GM21737 (cell line): ENCODE measurements around the gene GTF2H4.
"Not testable (repeated sequence)": the region's sequence is repeated elsewhere in the genome, so short reads cannot be mapped to it uniquely, and the experiment has no call there.

Experiments used
- ATAC-seq: cut with Tn5 transposase; IDR thresholded peaks from one replicate; pipeline ENCODE4 v1.9.1; 2021; ENCODE audit warnings: mild to moderate bottlenecking, moderate library complexity; ENCODE audit not compliant: unreplicated experiment

GTF2H4 gene

GRCh38 chr6:30907758-30908591 is at the start of gene GTF2H4:
GTF2H4 (plus strand) TSS chr6:30908207.
- ATAC-seq: peak; percentile 91

DNA sequence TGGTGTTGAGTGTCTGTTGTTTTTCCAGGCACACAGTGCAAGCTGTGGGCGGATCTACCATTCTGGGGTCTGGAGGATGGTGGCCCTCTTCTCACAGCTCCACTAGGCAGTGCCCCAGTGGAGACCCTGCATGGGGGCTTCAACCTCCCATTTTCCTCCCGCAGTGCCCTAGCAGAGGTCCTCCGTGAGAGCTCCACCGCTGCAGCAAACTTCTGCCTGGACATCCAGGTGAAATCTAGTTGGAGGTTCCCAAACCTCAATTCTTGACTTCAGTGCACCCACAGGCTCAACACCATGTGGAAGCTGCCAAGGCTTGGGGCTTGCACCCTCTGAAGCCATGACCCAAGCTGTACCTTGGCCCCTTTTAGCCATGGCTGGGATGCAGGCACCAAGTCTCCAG is 48.3 kb upstream of the GTF2H4 start:
- not testable (repeated sequence) for ATAC-seq

- ATAC-seq: no peak
Measured at GRCh38 chr6:30861257-30862048, 46.6 kb upstream of the GTF2H4 start.

DNA sequence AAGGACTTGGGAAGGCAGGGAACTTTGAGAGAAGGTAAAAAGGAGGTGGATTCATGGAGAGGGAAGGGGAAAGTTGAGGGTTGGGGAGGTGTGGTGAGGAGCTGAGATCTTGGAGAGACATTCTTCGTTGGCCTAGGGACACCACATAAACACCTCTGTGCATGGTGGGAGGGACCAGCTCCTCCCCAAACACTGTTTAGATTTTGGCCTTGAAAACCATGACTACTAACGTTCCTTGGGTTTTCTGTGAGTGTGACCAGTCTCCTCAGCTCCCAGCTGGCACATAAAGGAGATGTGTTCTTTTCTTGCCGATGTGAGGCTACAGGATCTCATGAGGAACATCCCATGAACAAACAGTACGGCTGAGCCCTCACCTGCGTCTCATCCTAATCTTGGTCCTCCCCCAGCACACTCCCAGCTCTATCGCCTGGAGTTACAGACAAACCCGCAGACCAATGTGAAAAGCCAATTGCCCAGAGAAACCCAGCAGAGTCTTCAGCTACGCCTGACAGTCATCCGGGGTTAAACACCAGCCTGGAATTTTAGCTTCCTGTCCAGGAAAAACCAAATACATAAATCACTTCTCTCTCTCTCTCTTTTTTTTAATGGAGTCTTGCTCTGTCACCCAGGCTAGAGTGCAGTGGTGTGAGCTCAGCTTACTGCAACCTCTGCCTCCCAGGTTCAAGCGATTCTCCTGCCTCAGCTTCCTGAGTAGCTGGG is 45.7 kb upstream of the GTF2H4 start:
- ATAC-seq: no peak

DNA sequence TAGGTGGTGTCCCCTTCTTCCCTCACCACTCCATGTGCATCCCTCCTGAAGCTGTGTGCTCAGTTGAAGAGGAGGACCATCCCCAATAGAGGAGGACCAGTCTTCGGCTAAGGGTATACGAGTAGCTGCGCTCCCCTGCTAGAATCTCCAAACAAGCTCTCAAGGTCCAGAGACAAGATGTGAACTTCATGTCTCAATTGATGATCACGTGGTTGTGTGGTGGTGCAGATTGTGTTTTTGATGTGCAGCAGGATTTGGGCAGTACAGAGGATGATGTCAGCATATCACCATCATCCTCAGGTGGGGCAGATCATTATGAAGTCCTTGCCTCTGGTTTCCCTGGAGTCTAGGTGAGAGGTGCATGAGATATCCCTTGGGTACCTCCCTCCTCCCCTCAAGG is 43.7 kb upstream of the GTF2H4 start:
- ATAC-seq: no peak

DNA sequence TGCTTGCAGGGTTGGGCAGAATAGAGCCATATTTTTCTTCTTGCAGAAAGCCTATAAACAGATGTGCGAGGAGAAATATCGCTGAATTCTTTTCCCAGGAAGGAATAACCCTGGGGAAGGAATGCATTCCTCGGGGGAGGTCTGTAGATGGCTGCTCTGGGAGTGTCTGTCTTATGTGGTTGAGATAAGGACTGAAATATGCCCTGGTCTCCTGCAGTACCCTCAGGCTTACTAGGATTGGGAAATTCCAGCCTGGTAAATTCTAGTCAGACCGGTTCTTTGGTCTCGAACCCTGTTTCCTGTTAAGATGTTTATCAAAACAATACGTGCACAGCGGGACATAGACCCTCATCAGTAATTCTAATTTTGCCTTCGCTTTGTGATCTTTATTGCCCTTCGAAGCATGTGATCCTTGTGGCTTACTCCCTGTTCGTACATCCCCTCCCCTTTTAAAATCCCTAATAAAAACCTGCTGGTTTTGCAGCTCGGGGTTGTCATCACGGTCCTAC is 38.7 kb upstream of the GTF2H4 start:
- ATAC-seq: not testable (repeated sequence)

- ATAC-seq: no peak
Measured at GRCh38 chr6:30870546-30870945, 37.5 kb upstream of the GTF2H4 start.

- no peak for ATAC-seq
Measured at GRCh38 chr6:30871592-30872183, 36.3 kb upstream of the GTF2H4 start.

- no peak for ATAC-seq
Measured at GRCh38 chr6:30873137-30873640, 34.8 kb upstream of the GTF2H4 start.

DNA sequence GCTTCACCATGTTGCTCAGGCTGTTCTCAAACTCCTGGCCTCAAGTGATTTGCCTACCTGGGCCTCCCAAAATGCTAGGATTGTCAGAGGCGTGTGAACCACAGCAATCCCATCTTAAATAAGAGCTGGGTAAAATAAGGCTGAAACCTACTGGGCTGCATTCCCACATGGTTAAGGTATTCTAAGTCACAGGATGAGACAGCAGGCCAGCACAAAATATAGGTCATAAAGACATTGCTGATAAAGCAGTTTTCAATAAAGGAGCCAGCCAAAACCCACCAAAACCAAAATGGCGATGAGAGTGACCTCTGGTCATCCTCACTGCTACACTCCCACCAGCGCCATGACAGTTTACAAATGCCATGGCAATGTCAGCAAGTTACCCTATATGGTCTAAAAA is 34.2 kb upstream of the GTF2H4 start:
- ATAC-seq: not testable (repeated sequence)

DNA sequence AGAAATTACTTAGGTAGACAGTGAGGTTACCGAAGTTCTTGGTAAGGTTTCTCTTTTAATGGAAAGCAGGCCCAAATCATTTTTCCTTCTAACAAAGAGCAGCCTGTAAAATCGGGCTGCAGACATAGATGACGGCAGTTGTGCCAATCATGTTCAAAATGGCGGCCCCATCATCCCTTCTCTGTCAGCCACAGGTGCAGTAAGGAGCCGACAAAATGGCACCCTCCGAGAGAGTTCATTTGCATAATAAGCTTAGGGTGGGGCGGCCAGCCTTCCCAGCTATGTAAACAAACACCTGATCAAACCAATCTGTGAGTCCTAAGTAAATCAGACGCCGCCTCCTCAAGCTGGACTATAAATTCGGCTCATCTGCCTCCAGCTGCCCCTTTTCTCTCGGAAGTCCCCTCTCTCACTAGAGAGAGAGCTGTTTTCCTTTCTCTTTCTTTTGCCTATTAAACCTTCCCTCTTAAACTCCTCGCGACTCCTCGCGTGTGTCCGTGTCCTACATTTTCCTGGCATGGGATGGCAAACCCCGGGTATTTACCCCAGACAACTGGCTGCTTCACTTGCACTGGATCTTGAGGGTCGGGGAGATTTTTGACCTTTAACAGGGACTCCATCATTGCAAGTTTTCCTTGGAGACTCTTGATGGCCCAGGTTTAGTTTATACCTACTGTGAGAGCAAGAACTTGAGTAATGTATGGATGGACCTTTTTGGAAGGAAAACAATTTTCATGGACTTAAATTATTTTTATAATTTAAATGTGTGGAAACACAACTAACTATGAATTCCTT is 32.6 kb upstream of the GTF2H4 start:
- no peak for ATAC-seq

- no peak for ATAC-seq
Measured at GRCh38 chr6:30876039-30876730, 31.8 kb upstream of the GTF2H4 start.

DNA sequence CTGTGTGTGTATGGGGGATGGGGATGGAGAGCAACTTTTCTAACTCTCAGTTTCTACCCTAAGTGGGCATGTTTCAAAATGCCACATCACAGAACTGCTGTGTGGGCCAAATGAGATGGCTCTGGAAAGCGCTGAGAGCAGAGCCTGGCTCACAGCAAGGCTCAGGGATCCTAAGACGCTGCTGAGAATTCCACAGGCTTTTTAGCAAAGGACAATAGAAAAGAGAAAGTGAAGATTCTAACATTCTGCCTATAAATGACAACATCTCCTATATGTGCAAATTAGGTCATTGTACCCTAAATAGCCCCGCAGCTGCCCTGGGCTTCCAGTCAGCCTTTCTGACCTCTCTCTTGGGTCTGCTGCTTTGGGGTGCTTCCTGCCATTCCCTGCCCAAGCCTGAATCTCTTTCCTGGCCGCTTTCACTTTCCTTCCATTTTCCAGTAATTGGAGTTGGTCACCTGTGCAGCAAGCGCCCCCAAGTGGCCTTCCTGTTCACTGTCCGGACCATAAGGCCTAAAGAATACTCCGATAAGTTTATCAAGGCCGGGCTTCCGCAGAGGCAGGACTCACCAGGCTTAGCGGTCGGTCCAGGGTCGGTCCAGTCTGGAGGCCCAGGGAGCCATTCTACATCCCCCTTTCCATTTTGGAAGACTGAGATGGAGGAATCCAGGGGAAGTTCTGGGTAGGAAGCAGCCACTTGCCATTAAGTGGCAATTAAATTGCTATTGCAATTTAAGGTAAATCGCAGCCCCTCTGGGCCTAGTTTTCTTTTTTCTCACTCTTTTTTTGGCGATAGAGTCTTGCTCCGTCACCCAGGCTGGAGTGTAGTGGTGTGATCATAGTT is 30.4 kb upstream of the GTF2H4 start:
- no peak for ATAC-seq

- ATAC-seq: no peak
Measured at GRCh38 chr6:30879684-30880427, 28.2 kb upstream of the GTF2H4 start.

DNA sequence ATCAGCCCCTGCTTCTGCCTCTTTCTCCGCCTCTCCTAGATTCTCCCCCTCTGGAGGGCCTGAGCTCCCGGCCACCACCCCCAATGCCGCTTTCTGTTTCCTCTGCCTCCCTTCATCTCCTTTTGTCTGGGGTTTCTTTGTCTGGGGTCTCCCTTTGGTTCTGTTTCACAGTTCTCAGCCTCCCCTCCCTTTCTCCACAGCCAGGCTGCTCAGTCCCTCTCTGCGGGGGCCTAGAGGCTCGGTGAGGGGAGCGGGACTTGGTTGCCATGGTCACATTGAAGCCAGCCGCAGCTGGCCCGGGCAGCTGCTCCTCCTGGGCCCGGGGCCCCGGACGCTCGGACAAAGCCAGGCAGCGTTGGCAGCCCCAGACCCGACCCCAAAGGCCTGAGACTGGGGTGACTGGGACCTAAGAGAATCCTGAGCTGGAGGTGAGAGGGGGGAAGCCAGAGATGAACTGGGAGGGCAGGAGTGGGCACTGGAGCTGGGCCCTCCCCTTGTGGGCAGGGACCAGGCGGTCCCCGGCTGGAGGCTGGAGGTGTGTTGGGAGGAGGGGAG is 27.2 kb upstream of the GTF2H4 start:
- ATAC-seq: no peak

DNA sequence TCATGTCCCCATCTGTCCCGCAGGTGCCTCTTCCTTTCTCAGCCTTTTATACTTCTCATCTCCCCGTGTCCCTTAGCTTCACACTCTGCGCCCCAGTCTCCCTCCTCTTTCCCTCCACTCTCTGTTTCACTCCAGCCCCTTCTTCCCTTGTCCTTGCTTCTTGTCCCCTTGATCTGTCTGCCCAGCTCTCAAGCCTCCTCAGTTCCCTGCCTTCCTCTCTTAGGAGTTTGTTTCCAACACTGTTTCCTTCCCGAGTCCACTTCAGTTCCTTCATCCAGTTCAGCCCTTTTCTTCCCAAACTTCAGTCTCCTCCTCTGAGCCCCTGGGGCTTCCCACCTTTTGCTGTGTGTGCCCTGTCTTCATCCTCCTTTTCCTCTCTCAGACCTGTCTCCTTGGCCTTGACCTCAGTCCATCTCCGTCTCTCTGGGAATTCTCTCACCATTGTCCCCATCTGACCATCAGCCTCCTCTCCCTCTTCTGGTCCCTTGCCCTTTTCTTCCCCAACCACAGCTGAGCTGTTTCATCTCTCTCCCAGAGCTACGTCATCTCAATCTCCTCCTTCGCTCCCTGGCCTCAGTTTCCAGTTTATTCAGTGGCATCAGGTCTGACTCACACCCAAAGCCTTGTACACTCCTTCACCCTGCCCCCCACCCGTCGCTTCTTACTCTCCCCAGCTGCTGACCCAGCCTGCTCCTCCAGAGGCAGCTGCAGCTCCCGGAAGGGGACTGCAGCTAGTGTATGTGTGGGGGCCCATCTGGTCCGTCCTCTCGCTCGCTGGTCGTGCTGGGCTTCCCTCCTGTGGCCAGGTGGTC is 26.4 kb upstream of the GTF2H4 start:
- no peak for ATAC-seq
